Ishikawa (cell line): ENCODE measurements around the gene PTGFRN.

Source experiments
- CEBPB ChIP-seq: IDR thresholded peaks from 2 replicates; pipeline ENCODE4 v1.6.1; 2012
- CREB1 ChIP-seq: IDR thresholded peaks from 2 replicates; pipeline ENCODE4 v1.6.1; 2012; ENCODE audit warnings: low read depth
- FOXM1 ChIP-seq: IDR thresholded peaks from 2 replicates; pipeline ENCODE4 v1.6.1; 2012; ENCODE audit warnings: low read depth, borderline replicate concordance
- MAX ChIP-seq: IDR thresholded peaks from 2 replicates; pipeline ENCODE4 v1.6.1; 2012
- RAD21 ChIP-seq: IDR thresholded peaks from 2 replicates; pipeline ENCODE4 v1.6.1; 2012; ENCODE audit warnings: low read depth
- TCF12 ChIP-seq: IDR thresholded peaks from 2 replicates; pipeline ENCODE4 v1.6.1; 2012; ENCODE audit warnings: low read depth

- TF ChIP-seq TCF12, result no peak
- TF ChIP-seq MAX, result no peak
- TF ChIP-seq CREB1, result no peak
- no peak for TF ChIP-seq RAD21
- no peak for TF ChIP-seq FOXM1
- TF ChIP-seq CEBPB, result no peak
Observed at GRCh38 chr1:117013309-117013858, 103.7 kb downstream of the PTGFRN start.
